Lower lobe of right lung (tissue), 2 donors: ENCODE data around the gene SDK1. TPM values are rescaled to one million over a fixed set of nuclear protein-coding genes. Genes with fewer than 3 reads are reported as not detected.

Experiments
- ATAC-seq, 2 donors: fragments of 200-7000 bp; cut with Tn5 transposase; one replicate each; pipeline ENCODE4 v1.9.1; 2020 to 2022; ENCODE audit warnings: mild to moderate bottlenecking in 2 of 2, moderate library complexity in 2 of 2
- DNase-seq: peaks from one replicate; pipeline ENCODE4 v3.0.0-alpha.2; 2020
- H3K27ac ChIP-seq: fragments of 200-600 bp; one replicate; pipeline ENCODE4 v1.8.0; 2022
- H3K27me3 ChIP-seq: fragments of 200-600 bp; one replicate; pipeline ENCODE4 v1.8.0; 2022; ENCODE audit warnings: low read depth
- H3K36me3 ChIP-seq: fragments of 200-600 bp; one replicate; pipeline ENCODE4 v1.8.0; 2022; ENCODE audit warnings: mild to moderate bottlenecking
- H3K4me1 ChIP-seq: fragments of 200-600 bp; one replicate; pipeline ENCODE4 v1.8.0; 2022
- H3K4me3 ChIP-seq: fragments of 200-600 bp; one replicate; pipeline ENCODE4 v1.8.0; 2022; ENCODE audit warnings: mild to moderate bottlenecking
- H3K9me3 ChIP-seq: fragments of 200-600 bp; one replicate; pipeline ENCODE4 v1.8.0; 2022
- CTCF ChIP-seq: fragments of 200-600 bp; IDR thresholded peaks from one replicate; pipeline ENCODE4 v1.8.0; 2022; ENCODE audit warnings: antibody characterized with exemption, mild to moderate bottlenecking
- intact Hi-C: fragments of 100-400 bp; cut with DNase I; formaldehyde crosslinking; loops from one replicate; pipeline ENCODE4 v1.11.0; 2022
- total RNA-seq: library from RNA; stranded (reverse); fragmentation: NEBNext Ultra II Directional; extraction: Animal tissue kit (Norgen Biotek cat#: 25700); gene quantifications from one replicate; pipeline ENCODE4 v1.2.1, GENCODE V29; 2021
- donor health status: DM: no; HTN: yes; CAD: no; lungs with severe emphysema.

SDK1 gene
- total RNA-seq, 1 donor from 2014 or later, result 10.0 TPM

- H3K4me1 ChIP-seq, result no peaks in the 10 kb centered on the region
- no peak for ATAC-seq
- no peak overlapping the region for H3K4me3 ChIP-seq
- H3K27me3 ChIP-seq, result no peaks in the 10 kb centered on the region
- no peaks in the 10 kb centered on the region for H3K36me3 ChIP-seq
- DNase-seq, result no peak
- H3K27ac ChIP-seq, result no peak overlapping the region
- intact Hi-C loops, result no loop called here
- TF ChIP-seq CTCF, result no peak
- H3K9me3 ChIP-seq, result no peaks in the 10 kb centered on the region
Measured at GRCh38 chr7:3280445-3280844, 20.6 kb upstream of the SDK1 start.

- ATAC-seq, result no peak
- intact Hi-C loops, result no loop called here
- Histone ChIP-seq H3K4me1 (no peaks in the 10 kb centered on the region), H3K9me3 (no peaks in the 10 kb centered on the region), H3K36me3 (no peaks in the 10 kb centered on the region), H3K27me3 (no peaks in the 10 kb centered on the region), H3K4me3 (no peak overlapping the region), H3K27ac (no peak overlapping the region)
- no peak for TF ChIP-seq CTCF
- DNase-seq, result no peak
Measured at GRCh38 chr7:3280946-3281656, 20.0 kb upstream of the SDK1 start.

- DNase-seq (no peak), ATAC-seq (peak; percentile 55 to 60)
- no peak for TF ChIP-seq CTCF
- Histone ChIP-seq H3K36me3 (no peaks in the 10 kb centered on the region), H3K27ac (peak overlapping the region; percentile 24), H3K4me3 (no peak overlapping the region), H3K9me3 (no peaks in the 10 kb centered on the region), H3K4me1 (no peaks in the 10 kb centered on the region), H3K27me3 (no peaks in the 10 kb centered on the region)
- intact Hi-C loops, result no loop called here
Measured at GRCh38 chr7:3282457-3282856, 18.6 kb upstream of the SDK1 start.

- no peaks in the 10 kb centered on the region for H3K36me3 ChIP-seq
- no peaks in the 10 kb centered on the region for H3K4me1 ChIP-seq
- TF ChIP-seq CTCF, result no peak
- H3K4me3 ChIP-seq, result no peak overlapping the region
- no peaks in the 10 kb centered on the region for H3K9me3 ChIP-seq
- no peaks in the 10 kb centered on the region for H3K27me3 ChIP-seq
- no peak for DNase-seq
- H3K27ac ChIP-seq, result no peak overlapping the region
- ATAC-seq, result no peak
- intact Hi-C loops, result no loop called here
Measured at GRCh38 chr7:3283130-3283704, 17.8 kb upstream of the SDK1 start.

GRCh38 chr7:3285652-3286051 lies 15.4 kb upstream of the SDK1 start:
- no peaks in the 10 kb centered on the region for H3K36me3 ChIP-seq
- ATAC-seq, result no peak
- H3K27ac ChIP-seq, result no peak overlapping the region
- no peaks in the 10 kb centered on the region for H3K27me3 ChIP-seq
- no peak for DNase-seq
- peaks cover 3% of the 10 kb centered on the region for H3K9me3 ChIP-seq
- H3K4me3 ChIP-seq, result no peak overlapping the region
- no peaks in the 10 kb centered on the region for H3K4me1 ChIP-seq
- intact Hi-C loops, result no loop called here
- TF ChIP-seq CTCF, result no peak
